Stimulated activated CD8-positive, alpha-beta memory T cell treated with anti-CD3 and anti-CD28 coated beads, Interleukin-7, amount 100 ng/mL, for 1 hour (primary cell): ENCODE data around the gene USP7.

Experiments used
- DNase-seq, 2 donors: peaks; one replicate each; pipeline ENCODE4 v3.0.0-alpha.2; 2020; ENCODE audit warnings: low read depth in 2 of 2

USP7 gene

DNA sequence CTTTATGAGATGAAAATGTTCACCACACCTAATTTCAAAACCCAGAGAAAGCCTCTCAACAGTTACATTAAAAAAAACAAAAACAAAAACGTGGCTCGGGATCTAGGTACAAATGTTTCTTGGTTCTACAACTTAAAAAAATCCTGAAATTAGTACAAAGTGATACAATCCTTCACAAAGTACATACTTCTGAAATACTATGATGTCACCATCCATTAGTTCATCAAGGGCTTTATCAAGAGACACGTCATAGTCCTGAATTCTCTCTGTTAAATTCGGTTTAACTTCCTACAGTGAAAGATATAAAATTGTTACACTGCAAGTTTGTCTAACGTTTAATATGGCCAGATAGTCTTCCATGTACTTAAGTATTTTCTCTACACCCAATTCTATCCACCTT, 63.4 kb downstream of the USP7 start:
- DNase-seq = no peak

DNA sequence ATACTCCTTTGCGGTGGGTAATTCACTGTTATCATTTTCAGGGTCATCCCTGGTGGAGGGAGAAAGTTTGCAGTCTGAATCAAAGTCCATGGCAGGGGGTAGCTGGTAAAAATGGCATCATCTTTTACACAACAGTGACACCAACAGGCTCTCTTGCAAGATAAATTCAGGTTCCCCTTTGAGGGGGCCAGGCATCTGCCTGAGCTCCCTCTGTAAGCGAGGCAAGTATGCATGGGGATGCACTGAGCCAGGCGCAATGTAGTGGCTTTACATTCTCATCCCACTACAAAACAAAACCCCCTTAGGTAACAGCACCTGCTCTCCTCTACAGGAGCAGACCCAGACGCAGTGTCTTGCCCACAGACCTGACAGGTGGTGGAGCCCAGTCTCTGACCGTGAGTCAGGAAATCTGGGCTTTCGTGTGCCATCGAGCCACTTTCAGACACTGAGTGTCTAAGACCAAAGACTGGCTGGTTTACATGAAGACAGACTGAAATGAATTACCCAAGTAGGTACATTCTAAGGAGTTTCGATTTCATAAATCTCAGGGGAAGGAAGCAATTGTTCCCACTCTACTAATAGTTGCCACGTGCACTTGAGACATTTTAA, 63.9 kb downstream of the USP7 start:
- no peak for DNase-seq

DNA sequence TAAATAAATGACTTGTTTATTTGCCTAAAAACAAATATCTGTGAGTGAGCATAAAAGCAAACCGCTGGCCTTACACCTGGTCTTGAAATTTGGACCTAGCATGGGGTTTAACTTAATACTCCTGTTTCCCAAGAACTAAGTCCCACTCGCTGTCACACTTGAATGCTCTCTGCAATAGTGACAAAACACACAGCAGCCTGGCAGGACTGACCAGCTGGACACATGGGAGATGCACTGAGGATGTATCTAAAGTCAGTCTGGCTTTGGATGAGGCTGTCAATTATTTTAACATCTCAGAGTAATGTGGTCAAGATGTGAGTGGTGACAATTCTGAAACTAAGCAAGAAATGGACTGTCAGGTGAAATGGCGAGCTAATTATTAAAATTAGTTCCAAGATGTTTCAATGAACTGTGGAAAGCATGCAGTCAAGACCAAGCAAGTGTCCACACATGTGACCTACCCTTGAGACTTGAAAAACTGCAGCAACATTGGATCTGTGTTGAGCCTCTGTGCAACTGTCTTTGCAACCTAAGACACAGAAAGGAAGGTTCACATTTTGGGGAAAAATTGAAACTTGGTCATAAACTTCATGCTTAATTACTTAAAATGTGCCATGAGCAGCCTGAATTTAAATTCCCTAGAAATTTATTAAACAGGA, 64.9 kb downstream of the USP7 start:
- DNase-seq = no peak

DNA sequence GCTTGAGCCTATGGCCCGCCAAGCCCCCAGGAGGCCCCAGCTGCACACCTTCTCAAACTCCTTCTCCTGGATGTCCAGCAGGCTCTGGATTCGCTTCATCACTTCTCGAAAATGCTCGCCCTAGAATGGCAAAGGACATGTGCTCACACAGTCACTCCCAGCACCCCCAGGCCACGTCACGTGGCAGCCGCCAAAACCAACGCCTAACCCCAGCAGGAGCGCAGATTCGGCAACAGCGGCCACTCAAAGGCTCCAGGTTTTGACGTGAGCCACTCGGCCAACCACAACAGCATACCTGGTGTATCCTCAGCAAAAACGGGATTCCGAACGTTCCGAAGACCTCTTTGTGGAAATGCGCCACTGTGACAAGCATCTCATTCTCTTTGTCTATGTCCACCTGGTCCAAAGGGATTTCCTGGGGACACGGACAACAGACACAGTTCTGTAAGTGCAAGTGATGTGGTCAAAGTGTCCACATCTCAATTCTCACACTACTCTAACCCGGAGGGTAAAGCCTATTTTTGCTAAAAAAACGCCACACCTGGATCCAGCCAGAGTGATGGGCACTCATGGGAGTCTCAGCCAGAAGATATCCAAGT, 68.9 kb downstream of the USP7 start:
- no peak for DNase-seq

DNA sequence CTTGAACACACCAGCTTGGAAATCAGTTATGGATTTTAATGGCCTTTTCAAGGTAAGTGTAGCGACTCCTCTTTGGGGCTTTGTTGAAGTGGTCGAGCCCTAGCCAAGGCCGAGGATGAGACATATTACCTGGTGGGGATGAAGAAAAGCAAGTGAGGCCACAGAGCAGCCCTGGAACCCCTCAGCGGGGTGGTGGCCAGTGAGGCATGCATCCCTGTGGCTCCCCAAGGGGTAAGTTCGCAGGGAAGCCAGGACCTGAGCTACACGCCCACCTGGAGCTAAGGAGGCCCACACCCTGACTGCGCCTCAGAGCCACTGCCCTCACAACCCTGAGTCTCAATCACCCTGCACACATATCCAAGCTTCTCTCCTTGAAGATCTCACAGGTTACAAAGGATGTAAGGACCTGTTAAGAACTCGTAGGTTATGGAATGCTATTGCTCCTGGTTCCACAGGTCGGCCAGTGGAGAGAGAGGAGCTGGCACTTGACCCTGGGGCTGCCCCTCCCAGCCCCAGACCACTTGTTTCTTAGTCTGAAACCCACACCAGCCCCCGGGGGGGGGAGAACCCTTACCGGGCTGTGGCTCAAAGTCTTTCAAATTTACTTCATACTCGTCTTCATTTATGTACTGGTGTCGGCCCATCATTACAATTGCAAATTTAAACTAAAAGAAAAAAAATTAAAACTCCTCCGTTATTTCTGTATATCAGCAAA, 69.6 kb downstream of the USP7 start:
- no peak for DNase-seq

DNA sequence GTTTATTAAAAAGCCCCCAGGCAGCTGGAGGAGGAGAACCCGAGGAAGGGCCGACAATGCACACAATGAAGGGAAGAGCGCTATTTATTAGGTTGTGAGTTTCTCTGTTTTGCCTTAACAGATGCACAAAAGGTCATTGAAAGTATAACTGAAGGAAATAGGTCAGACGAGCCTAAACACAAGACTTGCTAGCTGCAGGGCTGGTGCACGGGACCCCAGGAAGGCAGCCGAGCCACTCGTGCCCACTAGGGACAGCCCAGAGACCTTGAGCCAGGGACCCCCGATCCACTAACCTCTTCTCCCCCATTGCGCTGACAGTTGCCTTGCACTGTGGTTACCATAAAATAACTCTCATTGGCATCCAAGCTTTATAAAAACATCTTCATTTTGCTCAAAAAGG, 70.3 kb downstream of the USP7 start:
- DNase-seq = no peak

DNA sequence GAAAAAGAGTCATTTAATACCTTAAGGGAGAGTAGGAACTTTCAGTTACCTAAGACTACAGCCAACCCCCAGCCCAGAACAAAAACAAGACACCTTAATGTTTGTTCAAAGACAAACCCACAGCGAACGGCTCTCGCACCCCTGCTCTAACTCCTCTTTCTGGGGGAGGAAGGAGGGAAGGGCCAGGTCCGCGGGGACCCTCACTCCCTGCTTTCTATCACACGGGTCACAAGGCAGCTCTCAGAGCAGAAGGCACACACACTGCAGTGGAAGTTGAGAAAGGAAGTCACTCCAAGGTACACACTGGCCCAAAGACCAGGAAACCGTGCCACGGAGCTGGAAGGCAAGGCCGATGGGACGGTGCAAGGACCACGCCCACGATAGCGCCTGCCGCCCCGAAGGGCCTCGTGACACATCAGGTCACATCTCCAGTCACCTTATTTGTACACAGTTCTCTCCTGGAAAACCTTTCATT, 71.6 kb downstream of the USP7 start:
- no peak for DNase-seq

DNA sequence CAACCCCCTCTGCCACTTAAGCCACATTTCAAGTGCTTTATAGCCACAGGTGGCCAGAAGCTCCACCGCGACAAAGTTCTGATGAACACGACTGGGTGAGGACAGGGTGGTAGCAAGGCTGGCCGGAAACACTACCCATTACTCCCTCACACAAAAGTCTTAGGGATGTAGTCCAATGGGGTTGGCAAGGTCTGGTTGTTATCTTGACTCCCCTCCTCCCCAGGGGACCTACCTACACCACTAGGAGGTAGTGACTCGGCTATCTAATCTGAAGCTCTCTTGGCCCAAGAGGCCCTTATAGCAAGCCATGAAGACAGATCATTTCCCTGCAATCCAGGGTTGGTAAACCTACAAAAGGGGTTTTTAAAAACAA, 73.2 kb downstream of the USP7 start:
- no peak for DNase-seq

DNA sequence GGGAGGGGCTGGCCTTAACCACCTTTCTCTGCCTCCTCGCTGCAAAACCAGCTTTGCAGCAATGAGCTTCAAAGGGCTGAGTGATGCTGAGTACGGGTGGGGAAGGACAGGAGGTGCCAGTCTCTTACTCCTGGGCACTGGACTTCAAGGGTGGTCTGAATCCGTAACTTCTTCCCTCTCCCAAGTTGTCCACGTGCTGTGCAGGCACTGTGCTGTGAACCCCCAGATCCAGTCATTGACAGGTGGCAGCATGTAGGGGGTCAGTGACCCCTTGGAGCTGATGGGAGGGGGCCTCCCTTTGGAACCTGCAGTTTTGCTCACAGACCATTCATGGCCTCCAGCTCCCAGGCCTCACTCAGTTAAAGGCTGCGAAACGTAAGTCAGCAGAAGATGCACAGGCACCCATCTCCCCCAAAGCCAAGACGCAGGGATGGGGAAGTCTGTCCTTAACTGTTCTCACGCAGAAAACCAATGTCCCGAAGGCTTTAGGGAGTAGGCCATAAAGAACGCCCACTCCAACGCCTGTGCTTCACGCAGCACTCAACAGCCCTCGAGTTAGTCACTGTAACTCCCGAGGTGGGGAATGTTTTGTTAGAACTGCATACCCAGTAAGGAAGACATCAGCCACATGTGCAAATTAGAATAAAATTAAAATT, 73.7 kb downstream of the USP7 start:
- no peak for DNase-seq

DNA sequence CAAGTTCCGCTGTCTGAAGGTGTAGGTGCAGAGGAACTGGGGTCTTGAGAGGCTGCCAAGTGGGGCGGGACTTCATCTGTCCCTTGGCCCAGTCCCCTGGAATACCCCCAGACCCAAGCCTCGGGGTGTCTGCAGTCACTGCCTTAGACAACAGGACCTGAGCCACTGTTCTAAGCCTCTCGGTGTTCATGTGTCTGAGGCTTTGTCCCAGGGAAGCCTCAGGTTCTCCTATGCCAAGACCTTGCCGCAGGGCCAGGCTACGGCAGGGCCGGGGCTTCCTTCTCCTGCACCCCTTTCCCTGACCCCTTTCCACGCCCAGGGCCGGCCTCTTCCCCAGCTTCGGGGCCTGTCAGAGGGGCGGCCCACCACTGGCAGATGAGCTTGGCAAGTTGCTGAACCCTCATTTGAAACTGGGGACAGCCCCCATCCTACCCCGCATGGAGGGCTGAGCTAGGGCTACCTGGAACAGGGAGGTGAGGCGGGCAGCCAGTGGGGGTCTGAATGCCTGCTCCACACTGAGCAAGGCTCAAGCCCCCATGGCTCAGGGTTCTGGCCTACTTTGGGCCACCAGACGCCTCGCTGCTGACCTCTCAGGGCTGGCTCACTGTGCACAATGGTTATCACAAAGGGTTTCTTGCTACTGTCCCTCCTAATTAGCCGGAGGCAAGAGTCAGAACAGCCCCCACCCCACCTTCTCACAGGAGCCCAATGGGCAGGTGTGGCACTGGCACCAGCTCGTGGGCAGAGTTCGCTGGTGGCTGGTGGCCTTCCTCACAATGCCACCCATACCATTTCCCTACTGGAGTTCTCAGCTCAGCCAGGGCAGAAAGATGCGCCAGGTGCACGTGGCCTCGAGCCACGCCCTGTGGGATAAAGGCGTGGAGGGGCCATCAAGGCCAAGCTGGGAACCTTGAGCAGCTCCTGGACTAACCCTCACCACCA, 74.5 kb downstream of the USP7 start:
- DNase-seq = no peak

DNA sequence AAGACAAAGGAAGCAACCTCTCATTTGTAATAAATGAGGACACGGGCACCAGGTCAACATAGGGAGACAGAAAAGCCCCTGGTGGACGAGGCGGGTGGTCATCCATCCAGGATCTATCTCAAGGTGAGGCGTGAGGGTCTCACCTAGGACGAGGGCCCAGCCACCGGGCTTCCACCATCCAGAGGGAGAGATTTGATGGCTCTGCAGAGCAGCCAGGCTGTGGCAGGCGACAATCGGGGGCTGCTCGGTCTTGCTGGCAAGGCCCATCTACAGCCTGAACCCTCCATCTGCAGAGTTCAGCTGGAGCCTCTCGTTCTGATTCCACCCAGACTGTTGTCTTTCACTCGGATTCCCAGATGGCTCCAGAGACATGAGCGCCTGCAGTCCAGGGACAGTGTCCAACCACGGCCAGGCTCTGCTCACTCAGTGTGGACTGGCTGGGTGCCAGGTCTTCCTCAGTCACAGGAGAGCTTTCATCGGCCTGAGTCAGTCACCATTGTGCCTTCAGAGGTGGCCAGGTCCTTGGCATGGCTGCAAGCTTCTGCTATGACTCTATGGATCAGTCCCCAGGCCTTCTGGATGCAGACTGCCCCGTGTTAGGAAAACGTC, 75.7 kb downstream of the USP7 start:
- DNase-seq = no peak

DNA sequence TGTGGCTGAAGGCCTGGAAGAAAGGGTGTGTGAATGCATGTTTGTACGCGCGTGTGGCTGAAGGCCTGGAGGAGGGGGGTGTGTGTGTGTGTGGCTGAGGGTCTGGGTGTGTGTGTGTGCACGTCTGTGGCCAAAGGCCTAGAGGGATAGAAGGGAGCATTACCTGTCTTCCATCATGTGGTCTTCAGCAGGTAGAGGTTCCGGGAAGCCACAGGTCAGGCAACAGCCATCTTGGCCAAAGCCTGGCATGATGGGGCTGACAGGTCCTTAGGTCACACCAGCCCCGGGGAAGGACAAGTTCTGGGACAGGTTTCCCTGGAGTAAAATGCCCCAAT, 76.3 kb downstream of the USP7 start:
- no peak for DNase-seq

DNA sequence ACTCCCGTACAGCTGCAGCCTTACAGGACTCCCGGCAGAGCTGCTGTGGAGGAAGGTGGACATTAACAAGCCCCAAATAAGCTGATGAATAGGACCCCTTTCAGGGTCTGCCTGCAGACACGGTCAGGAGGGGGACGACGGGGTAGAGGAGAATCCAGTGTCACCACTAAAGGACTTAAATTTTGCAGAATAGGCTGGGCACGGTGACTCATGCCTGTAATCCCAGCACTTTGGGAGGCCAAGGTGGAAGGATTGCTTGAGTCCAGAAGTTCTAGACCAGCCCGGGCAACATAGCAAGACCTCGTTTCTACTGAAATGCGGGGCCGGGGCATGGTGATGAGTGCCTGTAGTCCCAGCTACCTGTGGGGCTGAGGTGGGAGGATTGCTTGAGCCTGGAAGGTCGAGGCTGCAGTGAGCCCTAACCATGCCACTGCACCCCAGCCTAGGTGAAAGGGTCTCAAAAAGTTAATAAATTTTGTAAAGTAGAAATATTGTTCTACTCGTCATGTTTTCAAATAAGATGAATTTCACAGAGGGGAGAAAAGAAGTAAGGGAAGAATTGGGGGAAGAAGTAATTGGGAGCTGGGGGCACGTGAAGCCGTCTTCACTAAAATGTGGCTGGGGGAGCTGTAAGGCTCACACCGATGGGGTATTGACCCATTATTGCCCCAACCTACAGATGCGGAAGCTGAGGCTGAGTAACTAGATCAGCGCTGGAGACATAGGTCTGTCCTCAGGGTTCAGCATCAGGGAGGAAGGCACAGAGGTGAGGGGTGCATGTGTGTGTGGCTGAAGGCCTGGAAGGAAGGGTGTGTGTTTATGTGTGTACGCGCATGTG, 76.9 kb downstream of the USP7 start:
- DNase-seq = no peak

DNA sequence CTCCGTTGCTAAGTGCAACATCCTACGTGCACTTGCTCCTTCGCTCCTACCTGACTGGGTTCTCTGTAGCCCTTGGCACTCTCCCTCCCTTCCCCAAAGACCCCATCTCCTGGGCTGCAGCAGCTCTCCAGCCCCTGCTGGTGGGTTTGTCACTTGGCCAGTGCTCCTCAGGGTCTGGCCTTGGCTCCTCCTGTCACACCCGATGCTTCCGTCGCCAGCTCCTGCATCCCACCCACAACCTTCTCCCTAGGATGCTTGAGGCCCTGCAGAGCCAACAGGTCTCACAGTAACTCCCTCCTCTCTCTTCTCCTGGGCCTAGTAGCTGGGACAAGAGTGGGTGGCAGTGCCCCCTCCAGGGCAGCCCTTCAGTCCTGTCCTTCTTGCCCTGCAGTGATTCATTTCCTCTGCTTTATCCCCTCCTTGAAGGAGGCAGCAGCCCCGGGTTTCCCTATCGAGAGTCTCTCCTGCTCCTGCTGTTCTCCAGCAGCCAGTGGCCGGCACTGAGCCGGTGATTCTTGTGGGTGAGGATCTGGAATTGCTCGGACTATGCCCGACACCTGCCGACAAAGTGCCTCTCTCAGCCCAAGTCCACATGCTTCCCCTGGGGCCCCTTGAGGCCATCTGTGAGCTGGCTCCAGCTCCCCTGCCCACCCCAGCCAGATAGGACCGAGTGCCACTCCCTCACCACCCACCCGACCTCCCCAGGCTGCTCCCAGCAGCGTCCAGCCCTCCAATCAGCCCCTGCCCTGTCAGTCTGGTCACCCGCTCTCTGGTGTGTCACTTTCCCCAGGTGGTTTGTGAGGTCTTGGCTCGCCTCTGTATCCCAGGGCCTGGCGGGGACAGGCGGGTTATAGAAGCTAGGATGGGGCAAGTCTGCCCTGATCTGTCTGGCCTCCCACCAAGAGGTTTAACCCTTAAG, 77.8 kb downstream of the USP7 start:
- DNase-seq = no peak

DNA sequence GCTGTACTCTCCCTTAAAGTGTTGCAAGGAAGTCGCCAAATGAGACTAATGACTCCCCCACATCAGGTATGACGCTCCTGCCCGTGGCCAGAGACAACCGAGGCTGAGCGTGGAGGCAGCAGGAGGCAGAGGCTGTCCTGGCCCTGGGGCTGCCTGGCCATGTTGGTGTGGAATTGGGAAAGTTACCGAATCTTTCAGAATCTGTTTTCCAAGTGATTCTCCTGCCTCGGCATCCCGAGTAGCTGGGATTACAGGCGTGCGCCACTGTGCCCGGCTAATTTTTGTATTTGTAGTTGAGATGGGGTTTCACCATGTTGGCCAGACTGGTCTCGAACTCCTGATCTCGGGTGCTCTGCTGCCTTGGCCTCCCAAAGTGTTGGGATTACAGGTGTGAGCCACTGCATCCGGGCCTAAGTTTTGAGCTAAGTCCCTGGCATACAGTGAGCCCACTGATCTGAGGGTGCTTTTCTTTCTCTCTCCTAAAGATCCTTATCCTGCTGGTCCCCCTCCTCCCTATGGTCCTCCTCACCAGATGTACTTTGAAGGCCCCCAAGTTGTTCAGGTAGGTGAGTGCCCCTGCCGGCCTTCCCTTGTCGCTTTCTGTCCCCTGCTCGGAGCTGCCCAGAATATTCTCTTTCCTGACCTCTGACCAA, 80.9 kb downstream of the USP7 start:
- no peak for DNase-seq

DNA sequence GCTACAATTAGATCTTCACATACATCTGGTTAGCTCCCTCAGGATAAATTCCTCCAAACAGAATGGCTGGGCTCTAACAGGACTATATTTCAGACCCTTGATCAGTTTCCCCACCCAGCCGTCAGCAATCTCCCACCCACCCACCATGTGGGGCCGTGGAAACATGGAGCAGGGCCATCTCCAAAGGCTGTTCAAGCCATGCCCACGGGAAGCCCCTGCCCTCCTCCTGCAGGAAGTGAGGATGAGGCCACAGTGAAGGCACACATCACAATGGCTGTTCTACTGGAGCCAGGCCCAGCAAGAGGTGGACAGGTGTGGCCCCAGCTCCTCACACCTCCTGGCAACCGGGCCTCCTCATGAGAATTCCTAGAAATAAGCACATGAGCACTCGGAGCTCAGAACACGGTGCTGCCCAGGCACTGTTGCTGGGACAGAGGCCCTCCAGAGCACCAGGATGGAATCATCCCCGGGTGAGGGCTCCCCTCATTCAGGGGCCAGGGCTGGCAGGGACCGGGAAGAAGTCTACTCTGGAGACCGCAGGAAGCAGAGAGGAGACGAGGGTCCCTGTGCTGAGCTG, 81.6 kb downstream of the USP7 start, which contains the start of gene LITAFD:
Gene LITAFD (plus strand): TSS at position 311 of the 577 bp plus-strand sequence. CDS start 2,005 bp downstream, outside the sequence.
- no peak for DNase-seq

DNA sequence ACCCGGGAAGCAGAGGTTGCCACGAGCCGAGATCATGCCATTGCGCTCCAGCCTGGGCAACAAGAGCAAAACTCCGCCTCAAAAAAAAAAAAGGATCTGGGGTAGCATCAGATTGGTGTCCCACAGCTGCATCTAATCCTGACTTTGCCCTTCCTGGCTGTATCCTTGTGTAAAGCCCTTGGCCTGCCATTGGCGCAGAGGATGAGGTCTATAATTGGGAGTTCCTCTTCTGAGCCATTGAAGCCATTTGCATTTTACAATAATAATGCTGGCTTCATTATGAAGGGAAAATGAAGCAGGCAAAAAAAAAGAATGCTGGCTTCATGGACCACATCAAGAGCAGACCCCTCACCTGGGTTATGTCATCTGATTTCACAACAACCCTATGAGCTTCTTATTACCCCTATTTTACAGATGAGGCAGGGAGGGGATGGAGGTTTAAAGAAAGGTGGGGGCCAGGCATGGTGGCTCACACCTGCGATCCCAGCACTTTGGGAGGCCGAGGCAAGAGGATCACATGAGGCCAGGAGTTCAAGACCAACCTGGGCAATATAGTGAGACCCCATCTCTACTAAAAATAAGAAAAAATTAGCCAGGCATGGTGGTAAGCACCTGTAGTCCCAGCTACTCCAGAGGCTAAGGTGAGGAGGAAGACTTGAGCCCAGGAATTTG, 82.7 kb downstream of the USP7 start:
- no peak for DNase-seq
